A673 (cell line): ENCODE data around the gene SMAD9. TPM values are rescaled to one million over a fixed set of nuclear protein-coding genes. Genes with fewer than 3 reads are reported as not detected.

ENCODE experiments used
- BruUV-seq: library from RNA; stranded (reverse); fragments of 400-500 nt; replicated peaks from 2 replicates; lab custom pipeline; 2021; lab: Mats Ljungman, UMichigan
- CTCF ChIA-PET: fragments of 300-600 bp; sonication (Branson Sonifier 250); formaldehyde crosslinking; loops from one replicate; lab custom pipeline; 2022; ENCODE audit warnings: antibody characterized with exemption; lab: Charles Lee
- POLR2A ChIA-PET: fragments of 300-600 bp; sonication (Branson Sonifier 250); formaldehyde crosslinking; loops from one replicate; lab custom pipeline; 2022; ENCODE audit warnings: antibody characterized with exemption; ENCODE audit not compliant: low non-redundant PET; lab: Charles Lee
- DNase-seq: peaks from one replicate; pipeline ENCODE4 v3.0.0-alpha.2; 2015; ENCODE audit warnings: low spot score
- H3K27ac ChIP-seq: fragments of 200-600 bp; sonication (generic); 2 replicates; pipeline ENCODE4 v1.5.1; 2016; ENCODE audit warnings: mixed run types, low read depth, mild to moderate bottlenecking, mixed read lengths, antibody characterized with exemption, low read length; ENCODE audit not compliant: poor library complexity, severe bottlenecking
- H3K27me3 ChIP-seq: fragments of 200-600 bp; sonication (generic); replicated peaks from 2 replicates; pipeline ENCODE4 v1.6.1; 2017; ENCODE audit warnings: mixed run types, low read depth, mild to moderate bottlenecking, mixed read lengths, antibody characterized with exemption, low read length; ENCODE audit not compliant: insufficient read depth, poor library complexity
- H3K36me3 ChIP-seq: fragments of 200-600 bp; sonication (generic); 2 replicates; pipeline ENCODE4 v1.6.1; 2016; ENCODE audit warnings: mixed run types, mild to moderate bottlenecking, mixed read lengths, antibody characterized with exemption, low read length; ENCODE audit not compliant: insufficient read depth, poor library complexity, severe bottlenecking
- H3K4me1 ChIP-seq: fragments of 200-600 bp; sonication (generic); 2 replicates; pipeline ENCODE4 v1.6.1; 2017; ENCODE audit warnings: mixed run types, mild to moderate bottlenecking, mixed read lengths, antibody characterized with exemption, low read length; ENCODE audit not compliant: insufficient read depth, poor library complexity, severe bottlenecking
- H3K4me3 ChIP-seq: fragments of 200-600 bp; sonication (generic); 2 replicates; pipeline ENCODE4 v1.5.1; 2016; ENCODE audit warnings: low read depth, mixed run types, mild to moderate bottlenecking, mixed read lengths, low read length; ENCODE audit not compliant: poor library complexity, severe bottlenecking
- H3K9me3 ChIP-seq: fragments of 200-600 bp; sonication (generic); 2 replicates; pipeline ENCODE4 v1.6.1; 2016; ENCODE audit warnings: mixed run types, low read depth, mild to moderate bottlenecking, mixed read lengths, antibody characterized with exemption, low read length; ENCODE audit not compliant: poor library complexity, severe bottlenecking
- CTCF ChIP-seq: fragments of 300-800, 200-600 bp; sonication (generic); conservative IDR thresholded peaks from 2 replicates; pipeline ENCODE4 v1.5.1; 2017; ENCODE audit warnings: low read depth, mild to moderate bottlenecking, antibody characterized with exemption, low read length, moderate library complexity, mixed read lengths
- EZH2 ChIP-seq: fragments of 200-600 bp; sonication (generic); IDR thresholded peaks from 2 replicates; pipeline ENCODE4 v1.6.1; 2017; ENCODE audit warnings: borderline replicate concordance, low read depth, mild to moderate bottlenecking, mixed read lengths, antibody characterized with exemption, low read length; ENCODE audit not compliant: poor library complexity, severe bottlenecking
- intact Hi-C: fragments of 100-400 bp; cut with micrococcal nuclease; formaldehyde crosslinking; loops from one replicate; pipeline ENCODE4 v1.10.0; 2022; ENCODE audit not compliant: unreplicated experiment
- total RNA-seq: library from RNA; stranded (reverse); gene quantifications from 2 replicates; pipeline ENCODE4 v1.2.3, GENCODE V29; 2021

Gene SMAD9
- total RNA-seq, 1 experiment from 2014 or later, result 23.3 TPM

- no TSS peak for BruUV-seq
- Histone ChIP-seq H3K27ac (peak overlapping the region; percentile 89), H3K9me3 (no peaks in the 10 kb centered on the region), H3K36me3 (peaks cover 12% of the 10 kb centered on the region), H3K27me3 (no peaks in the 10 kb centered on the region), H3K4me3 (peak overlapping the region; percentile 79), H3K4me1 (peaks cover 34% of the 10 kb centered on the region)
- DNase-seq, result peak; percentile 61
- TF ChIP-seq CTCF (no peak), EZH2 (no peak)
- intact Hi-C loops, result loop anchor here (2.0 to 10.0 kb wide), 3 partner anchors 145 to 339 kb away; partner anchors contain the start of gene SERTM1
- ChIA-PET CTCF (interaction anchor here (1.1 kb wide), 1 partner anchor 247 kb away, joined by 4 read pairs; no protein-coding TSS in a partner anchor), POLR2A (interaction anchor here (0.6 kb wide), 1 partner anchor 1479 kb away, joined by 4 read pairs; no protein-coding TSS in a partner anchor)
Observed at GRCh38 chr13:36819739-36820090, 100.3 kb downstream of the SMAD9 start.

- Histone ChIP-seq H3K36me3 (peaks cover 11% of the 10 kb centered on the region), H3K4me3 (peak within 1 kb of the TSS; percentile 79), H3K4me1 (peaks cover 31% of the 10 kb centered on the region), H3K27ac (peak within 1 kb of the TSS; percentile 89), H3K9me3 (no peaks in the 10 kb centered on the region), H3K27me3 (no peaks in the 10 kb centered on the region)
- peak; percentile 94 for DNase-seq
- TF ChIP-seq EZH2 (no peak), CTCF (no peak)
- POLR2A ChIA-PET, result interaction anchor here (0.6 kb wide), 1 partner anchor 1480 kb away, joined by 4 read pairs; no protein-coding TSS in a partner anchor
- intact Hi-C loops, result loop anchor here (2.0 to 10.0 kb wide), 2 partner anchors 244 to 338 kb away; no protein-coding TSS in a partner anchor
- CTCF ChIA-PET, result interaction anchor here (1.1 kb wide), 1 partner anchor 247 kb away, joined by 4 read pairs; no protein-coding TSS in a partner anchor
- no TSS peak for BruUV-seq
Observed at GRCh38 chr13:36818804-36819738, 101.0 kb downstream of the SMAD9 start, which contains the start of gene RFXAP. Gene RFXAP, plus strand, starts transcription at chr13:36819222. Its CDS starts 136 bp downstream, at chr13:36819358.

- no peak; the same call in 1 of the 2 replicates for TF ChIP-seq CTCF
- TF ChIP-seq EZH2, result no peak
- intact Hi-C loops, result loop anchor here (2.0 to 10.0 kb wide), 2 partner anchors 243 to 337 kb away; no protein-coding TSS in a partner anchor
- BruUV-seq, result no TSS peak
- peak overlapping the region; percentile 89 for H3K27ac ChIP-seq
- POLR2A ChIA-PET, result no interaction called here
- no peak for DNase-seq
- H3K4me3 ChIP-seq, result peak overlapping the region; percentile 79
- H3K27me3 ChIP-seq, result no peaks in the 10 kb centered on the region
- H3K36me3 ChIP-seq, result peaks cover 4% of the 10 kb centered on the region
- peaks cover 25% of the 10 kb centered on the region for H3K4me1 ChIP-seq
- CTCF ChIA-PET, result no interaction called here
- no peaks in the 10 kb centered on the region for H3K9me3 ChIP-seq
Observed at GRCh38 chr13:36817996-36818803, 101.8 kb downstream of the SMAD9 start.
